ENCODE data around the gene MMP15.

MMP15 gene

DNA sequence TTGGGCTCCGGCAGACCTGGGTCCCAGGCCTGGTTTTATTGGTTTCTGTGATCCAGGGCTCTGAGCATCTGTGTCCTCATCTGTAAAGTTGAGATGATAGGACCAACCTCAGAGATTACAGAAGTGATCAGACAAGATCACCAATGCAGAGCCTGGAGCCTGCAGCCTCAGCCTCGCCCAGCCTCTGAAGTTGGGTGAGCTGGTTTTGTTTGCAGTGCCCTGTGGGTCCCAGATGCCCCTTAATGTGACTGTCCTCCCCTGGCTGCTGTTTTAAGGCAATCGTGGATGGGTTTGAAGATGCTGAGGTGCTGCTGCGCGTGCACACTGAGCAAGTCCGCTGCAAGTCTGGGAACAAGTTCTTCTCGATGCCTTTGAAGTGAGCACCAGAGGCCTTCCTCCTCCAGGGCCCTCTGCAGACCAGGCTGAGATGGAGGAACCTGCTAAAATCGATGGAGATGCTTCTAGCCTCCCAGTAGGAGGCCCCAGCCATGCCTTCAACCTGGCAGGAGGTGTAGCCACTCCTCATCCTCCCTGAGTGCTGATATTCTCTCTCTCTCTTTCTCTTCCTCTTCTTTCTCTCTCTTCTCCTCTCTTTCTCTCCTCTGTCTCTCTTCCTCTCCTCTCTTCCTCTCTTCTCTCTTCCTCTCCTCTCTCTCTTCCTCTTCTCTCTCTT is 5.6 kb upstream of the MMP15 start:
- no peak for DNase-seq (ENCODE audit: low spot score)

DNA sequence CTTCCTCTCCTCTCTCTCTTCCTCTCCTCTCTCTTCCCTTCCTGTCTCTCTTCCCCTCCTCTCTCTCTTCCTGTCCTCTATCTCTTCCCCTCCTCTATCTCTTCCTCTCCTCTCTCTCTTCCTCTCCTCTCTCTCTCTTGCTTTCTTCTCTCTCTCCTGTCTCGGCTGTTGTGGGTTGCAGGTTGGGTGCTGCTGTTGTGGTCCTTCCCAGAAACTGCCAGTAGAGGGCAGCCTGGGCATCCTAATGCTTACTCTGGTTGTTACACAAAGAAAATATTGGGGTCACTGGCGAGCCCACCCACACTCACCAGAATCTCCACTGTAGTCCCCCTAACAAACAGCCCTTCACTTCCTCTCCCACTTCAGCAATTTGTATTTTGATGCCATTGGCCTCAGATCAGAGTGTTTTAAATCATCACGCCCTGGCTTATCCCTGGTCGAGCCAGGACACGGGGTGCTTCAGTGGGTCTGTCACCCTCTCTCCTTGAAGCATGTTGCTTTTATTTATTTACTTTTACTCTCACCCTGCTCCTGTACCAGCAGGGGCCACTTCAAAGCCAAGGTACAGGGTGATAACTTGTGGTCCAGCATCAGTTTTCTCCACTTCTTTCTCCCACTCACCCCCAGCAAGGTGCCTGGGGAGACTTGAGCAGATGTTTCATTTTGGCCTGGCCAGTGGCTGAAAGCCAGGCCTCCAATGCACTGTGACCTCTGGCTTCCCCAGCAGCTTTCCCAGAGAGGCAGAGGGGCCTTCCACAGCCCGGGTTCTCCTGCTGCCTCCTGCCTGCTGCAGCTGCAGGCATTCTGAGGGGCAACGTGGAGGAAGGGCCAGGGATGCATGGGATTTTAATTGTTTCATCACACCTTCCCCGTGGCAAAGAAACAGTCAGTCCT is 4.7 kb upstream of the MMP15 start:
- peak; percentile 70 for DNase-seq (ENCODE audit: low spot score)

DNA sequence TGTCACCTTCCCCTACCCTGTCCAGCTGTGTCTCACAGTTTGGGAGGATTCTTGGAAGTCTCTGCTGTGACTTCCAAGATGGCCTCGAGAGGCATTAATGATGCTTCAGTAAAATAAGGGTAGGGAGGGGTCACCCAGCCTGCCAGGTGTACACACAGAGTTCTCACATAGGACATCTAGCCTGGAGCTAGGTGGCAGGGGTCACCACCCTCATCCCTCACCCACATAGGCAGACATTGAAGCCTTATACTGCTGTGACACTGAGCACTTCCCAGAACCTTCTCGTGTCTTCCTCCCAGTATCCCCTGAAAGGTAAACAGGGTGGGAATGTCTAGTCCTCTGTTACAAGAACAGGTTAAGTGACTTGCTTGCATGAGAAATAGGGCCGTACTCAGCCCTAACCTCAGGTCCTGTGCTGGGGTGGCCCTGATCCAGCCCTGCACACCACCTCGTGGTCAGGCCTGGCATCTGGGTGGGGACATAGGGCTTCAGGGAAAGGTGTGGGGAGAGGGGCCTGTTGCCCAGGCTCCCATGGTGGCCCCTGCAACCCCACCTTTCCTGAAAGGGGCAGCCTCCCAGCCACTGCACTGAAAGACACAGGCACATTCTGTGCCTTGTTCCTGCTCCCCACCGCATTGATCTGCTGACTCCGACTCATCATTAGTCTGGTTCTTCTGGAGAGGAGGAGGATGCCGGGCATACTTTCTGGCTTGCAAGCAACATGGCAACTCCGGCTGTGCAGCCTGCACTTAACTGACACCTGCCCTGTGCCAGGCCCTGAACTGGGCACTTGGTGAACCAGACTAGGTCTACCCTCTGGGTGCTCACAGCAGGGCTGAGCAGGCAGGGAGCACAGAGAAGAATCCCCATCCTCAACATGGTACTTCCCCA is 3.6 kb upstream of the MMP15 start:
- DNase-seq (ENCODE audit: low spot score): no peak

DNA sequence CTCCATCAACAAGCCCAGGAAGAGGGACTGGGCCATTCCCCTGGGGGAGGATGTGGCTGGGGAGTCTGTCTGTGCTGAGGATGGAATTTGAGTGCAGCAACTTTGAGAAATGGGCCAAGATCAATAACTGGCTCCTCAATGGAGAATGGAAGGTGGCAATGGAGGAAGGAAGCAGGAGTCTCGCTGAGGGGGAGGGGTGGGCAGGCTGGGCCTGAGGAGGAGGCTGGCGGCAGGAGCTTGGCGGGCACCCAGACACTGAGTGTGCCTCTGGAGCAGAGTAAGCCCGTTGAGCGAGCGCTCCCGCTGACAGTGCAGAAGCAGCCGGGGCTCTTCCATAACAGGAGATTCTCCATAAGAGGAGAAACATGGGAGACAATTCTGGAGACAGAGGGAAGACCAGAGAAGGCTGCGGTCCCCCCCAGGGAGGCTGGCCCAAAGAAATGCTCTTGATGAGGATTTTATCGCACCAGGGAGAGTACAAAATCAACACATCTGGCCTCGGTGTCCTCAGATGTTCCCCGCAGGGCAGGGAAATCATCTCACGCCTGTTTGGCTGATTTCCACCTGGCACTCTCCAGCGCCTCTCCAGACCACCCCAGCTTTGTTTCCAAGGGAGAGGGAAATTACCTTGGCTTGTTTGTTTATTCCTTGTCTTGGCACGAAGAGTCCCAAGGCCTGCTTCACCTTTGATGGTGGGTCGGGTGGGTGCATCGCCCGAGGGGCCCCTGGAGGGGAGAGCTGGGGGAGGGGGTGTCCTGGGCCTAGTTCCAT is 2.8 kb upstream of the MMP15 start:
- no peak for DNase-seq (ENCODE audit: low spot score)

DNA sequence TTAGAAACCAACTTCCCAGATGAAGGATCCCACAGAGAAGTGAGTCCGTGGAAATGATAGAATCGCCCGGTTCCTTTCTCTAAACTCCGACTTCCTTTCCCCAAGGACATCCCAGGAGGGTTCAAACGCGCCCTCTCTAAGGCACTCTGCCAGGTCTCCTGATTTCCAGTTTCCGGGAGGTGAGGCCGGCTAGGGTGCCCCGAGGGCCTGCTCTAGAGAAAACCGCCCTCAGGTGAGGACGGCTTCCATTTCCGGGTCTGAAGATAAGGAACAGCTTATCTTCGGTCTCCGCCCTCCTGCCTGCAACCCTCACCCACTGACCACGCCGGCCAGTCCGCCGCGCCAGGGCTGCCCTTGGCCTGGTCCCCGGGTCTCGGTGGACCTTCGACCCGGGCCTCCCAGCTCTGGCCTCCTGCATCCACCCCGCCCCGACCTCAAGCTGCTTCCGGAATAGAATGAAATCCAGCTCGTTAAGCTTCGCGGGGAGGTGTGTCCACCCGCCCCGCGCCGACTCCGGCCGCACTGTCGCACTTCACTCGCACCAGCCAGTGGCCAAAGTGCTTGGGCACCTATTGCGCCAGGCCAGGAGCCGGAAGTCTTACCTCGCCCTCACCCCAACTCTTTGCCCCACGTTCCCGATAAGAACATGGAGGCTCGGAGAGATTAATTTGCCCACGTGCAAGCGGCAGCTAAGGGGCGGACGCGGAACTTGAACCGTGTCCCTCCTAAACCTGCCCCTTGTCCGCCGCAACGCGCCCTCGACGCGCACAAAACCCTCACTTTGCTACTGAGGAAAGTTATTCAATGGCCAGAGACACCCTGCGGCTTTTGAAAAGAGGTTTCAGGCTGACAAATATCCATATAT is 836 bp upstream of the MMP15 start:
- no peak for DNase-seq (ENCODE audit: low spot score)

DNA sequence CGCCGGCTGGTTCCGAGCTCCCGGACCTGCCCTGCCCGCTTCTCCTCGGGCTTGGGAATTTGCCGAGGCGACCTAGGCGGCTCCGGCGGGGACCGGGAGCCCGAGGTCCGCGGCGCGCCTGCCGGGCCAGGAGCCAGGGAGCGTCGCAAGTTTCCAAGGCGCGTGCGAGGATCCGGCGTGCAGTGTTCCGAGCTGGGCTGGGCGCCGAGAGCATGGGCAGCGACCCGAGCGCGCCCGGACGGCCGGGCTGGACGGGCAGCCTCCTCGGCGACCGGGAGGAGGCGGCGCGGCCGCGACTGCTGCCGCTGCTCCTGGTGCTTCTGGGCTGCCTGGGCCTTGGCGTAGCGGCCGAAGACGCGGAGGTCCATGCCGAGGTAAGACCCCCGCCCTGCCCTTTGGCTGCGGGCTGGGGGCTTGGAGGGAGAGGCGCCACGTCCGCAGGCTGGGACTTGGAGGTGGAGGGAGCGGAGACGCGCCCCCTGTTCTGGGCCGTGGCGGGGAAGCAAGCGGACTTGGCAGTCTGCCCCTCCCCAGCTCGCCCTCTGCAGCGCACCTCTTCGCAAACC is 668 bp downstream of the MMP15 start:
- DNase-seq (ENCODE audit: low spot score): no peak

DNA sequence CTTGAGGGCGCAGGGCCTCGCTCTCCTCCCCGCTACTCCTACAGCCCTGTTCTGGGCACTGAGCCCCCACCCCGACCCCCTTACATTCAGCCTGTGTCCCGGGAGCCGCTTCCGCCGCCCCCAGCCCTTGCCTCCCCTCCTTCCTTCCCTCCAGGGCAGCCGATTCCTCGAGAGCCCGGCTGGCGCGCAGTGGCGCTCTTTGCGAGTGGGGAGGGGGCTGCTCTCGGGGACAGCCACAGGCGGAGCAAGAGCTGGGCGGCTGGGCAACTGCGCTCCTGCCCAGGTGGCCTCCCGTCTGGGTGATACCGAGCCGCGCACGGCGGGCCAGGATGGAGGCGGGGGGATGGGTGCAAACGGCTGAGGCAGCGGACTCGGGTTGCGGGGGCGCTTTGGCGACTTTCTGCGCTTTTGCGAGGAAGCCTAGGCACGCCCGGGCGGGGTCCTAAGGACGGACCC is 1.2 kb downstream of the MMP15 start:
- no peak for DNase-seq (ENCODE audit: low spot score)

DNA sequence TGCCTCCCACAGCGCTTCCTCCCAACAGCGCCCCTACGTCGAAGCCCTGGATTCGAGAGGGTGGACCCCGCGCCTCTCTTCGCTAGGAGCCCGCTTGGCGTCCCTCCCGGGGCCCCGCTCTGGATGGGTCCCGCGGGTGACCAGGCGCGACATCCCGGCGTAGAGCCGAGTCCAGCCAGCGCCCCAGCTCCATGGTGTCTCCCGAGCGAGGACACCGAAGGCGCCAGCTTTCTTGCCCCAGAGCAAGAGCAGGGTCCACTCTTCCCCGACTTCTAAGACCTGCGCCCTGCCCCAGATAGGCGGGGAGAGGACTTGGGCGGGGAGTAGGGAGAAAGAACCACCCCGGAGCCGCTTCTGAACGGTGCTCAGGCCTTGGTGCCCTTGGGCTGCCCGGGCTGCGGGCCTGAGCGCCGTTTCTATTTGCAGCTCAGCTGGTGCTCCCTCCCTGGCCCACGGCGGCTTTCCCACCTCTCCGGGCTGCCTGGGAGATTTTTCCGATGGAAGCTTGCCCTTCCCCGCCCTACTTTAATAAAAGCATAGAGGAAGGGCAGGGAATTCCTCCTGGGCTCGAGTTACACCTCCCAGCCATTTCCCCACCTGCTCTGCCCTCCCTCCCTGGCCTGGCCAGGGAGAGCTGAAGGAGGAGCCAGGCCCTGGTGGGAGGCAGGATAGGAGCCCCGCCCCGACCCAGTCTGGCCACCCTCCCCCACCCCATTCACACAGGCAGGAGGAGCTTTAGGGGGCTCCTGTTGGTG is 1.8 kb downstream of the MMP15 start:
- DNase-seq (ENCODE audit: low spot score): no peak

DNA sequence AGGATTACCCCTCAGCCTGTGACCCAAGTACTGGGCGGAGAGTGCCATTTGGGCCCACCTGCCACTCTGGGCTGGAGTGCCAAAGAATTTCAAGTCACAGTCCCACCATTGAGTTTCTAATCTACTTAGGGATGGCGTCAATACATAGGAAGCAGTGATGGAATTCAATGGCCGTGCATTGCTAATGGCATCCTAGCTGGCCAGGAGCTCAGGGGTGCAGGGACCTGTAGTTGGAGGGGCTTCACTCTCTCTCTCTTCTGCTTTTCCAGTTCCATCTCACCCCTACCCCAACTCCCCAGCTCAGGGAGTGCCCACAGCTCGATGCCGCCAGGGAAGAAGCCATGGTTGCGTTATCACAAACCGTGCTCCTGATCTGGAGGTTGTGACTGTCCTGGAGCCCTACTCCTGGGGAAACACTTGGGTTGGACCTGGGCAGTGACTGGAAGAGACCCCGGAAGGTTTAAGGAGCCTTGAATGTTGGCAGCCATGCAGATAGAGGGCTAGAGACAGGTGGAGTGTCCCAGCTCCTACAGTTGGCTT is 2.4 kb downstream of the MMP15 start:
- no peak for DNase-seq (ENCODE audit: low spot score)

GRCh38 chr16:58028541-58029070 is 3.1 kb downstream of the MMP15 start:
- DNase-seq (ENCODE audit: low spot score): no peak

GRCh38 chr16:58029410-58029809 is 3.9 kb downstream of the MMP15 start:
- no peak for DNase-seq (ENCODE audit: low spot score)

DNA sequence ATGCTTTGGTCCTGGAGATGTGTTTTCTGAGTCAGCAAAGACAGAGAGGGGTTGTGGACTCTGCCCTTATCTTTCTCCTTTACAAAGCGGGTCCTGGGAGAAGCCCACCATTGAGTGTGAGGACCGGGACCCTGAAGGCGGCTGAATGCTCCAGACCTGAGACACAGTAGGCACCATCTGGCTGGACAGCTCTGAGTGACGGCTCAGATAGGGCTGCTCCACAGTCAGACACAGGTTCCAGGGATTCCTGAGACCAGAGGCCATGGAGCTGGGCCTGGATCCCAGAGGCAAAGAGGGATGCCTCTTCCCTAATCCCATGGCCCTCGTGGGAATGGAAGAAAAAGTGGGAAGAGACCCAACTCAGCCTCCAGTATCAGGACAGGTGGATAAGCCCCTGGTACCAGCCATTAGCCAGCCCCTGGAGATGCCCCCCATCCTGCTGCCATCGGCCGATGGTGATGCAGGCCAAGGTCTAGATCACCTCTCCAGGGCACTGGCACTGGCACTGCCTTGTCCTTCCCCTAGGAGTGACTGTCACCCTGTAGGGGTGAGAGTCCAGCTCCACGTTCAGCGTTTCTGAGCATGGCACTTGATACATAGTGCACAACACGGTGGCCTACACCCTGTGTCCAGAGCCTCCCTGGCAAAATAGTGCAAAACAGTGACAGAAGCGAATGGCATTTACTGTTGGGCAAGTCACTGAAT is 4.7 kb downstream of the MMP15 start:
- DNase-seq (ENCODE audit: low spot score): no peak

DNA sequence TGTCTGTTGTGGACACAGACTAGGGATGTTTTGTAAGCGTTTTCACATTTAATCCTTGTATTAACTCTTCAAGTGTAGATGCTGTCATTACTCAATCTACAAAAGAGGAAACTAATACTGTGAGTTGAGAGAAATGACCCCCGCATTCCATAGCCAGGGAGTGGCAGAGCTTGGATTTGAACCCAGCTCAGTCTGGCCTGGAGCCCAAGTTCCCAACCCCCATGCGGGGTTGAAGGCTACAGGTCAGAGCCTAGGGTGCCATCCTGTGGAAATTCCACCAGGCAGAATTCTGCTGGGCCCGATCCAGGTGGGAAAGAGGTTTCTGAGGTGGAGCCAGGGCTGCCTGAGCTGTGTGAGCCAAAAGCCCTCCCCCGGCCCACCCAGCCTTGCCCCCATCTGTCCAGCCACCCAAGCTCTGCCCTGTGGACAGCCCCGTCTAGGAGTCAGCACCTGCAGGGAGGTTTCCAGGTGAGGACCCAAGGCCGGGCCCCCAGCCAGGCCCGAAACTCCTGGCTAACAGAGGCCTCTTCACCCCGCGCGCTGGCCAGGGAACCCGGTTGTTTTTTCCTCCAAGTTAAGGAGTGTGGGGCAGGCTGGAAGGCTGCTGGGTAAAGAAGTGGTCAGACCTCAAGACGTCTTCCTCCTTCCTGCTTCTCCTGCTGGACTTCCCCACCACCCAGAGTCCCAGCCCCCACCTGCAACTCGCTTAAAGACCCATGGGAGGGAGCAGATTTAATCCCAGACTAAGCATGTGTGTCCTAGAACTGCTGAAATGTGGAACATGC is 5.7 kb downstream of the MMP15 start:
- no peak for DNase-seq (ENCODE audit: low spot score)

DNA sequence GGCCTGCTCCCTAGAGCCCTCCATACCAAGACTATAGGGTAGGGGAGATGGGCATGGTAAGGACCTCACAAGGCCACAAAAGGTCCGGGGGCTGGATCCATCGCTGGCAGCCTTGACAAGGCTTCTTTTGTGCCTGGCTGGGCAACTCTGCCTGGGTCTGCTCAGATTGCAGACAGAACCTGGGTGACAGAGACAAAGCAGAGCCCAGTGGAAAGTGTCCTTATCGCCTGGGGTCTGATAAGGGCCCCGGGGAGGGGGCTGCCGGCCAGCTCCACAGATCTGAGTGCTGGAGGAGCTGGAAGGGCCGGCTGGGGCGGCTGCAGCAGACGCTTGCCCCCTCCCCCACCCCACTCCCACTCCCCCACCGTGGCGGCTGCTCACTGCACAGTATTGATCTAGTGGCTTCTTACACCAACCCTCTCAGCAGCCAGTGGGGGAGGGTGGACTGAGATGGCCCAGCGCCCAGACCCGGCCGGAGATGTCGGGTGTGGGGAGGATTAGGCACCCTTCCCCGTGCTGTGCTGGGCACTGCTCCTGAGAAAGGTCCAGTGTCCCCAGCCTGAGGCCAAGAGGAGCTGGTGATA is 7.2 kb downstream of the MMP15 start:
- DNase-seq (ENCODE audit: low spot score): no peak

DNA sequence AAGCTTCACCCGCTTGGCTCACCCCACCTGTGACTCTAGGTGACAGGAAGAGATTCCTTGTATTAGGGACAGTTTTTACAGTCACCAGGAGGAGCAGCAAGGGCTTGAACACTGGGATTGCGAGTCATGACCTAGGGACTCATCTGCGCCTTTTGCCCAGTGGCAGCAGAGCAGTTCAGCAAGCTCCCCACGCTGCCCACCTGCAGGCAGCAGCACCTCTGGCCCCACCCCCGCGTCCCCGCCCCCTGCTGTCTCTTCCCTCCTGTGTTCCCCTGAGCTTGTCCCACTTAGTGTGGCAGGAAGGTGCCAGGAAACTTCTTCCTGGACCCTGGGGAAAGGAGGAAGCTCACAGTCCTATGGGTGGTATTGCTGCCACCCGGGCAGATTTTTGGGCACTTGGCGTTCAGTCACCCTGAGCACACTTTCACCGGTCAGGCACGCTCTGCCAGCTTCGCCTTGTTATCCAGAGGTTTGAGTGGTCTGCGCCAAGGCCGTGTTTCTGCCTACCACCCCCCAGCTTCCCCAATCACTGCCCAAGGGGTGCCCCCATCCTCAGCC is 8.7 kb downstream of the MMP15 start:
- no peak for DNase-seq (ENCODE audit: low spot score)

GRCh38 chr16:58034774-58035173 is 9.2 kb downstream of the MMP15 start:
- no peak for DNase-seq (ENCODE audit: low spot score)
